ENCODE measurements around the gene PFKP.

PFKP gene

DNA sequence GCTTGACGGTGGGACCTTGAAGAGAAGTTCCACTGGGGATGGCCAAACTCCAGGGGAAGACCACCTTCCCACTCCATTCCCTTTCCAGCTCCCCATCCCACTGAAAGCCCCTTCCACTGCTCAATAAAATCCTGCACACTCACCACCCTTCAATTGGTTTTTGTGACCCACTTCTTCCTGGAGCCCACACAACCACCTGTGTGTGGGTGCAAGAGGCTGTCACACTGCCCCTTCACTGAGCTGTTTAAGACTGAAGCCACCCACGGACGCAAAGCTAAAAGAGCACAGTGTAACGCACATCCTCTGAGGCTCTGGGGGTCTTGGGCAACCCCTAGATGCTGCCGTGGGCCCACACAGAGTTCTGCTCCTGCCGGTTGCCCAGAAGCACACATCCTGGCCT lies 118.0 kb downstream of the PFKP start:
- no peak overlapping the region for H3K27ac ChIP-seq
- in situ Hi-C loops (cut with HindIII; ENCODE audit: low pct_ligation_motif_present, low sequenced_read_pairs), result no loop called here
- H3K4me3 ChIP-seq (ENCODE audit: low read depth, low read length), result no peak overlapping the region
- no peaks in the 10 kb centered on the region for H3K36me3 ChIP-seq (replicated peaks)
- no peak for DNase-seq
- H3K27me3 ChIP-seq (replicated peaks), result no peaks in the 10 kb centered on the region
- no peak for TF ChIP-seq CTCF (IDR thresholded peaks at IDR 0.05; ENCODE audit: low read depth, low read length, missing control alignments)

DNA sequence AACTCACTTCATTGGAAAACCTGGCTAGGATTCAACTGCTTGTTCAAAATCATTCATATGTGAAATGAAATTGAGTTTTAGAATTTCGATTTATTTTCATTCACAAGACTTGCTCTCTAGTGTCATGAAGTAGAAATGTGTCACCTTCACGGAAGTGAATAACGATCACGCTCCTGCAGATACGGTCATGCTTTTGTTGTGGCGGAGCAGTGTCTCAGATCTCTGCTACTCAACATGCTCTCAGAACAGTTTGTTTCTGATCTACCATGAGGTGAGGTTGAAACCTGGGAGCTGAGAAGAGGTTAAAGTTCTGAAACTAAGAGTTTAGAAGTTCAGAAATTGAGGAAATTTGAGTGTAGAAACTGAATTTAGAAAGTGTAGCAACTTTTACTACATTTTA lies 119.0 kb downstream of the PFKP start:
- H3K36me3 ChIP-seq (replicated peaks), result no peaks in the 10 kb centered on the region
- H3K27me3 ChIP-seq (replicated peaks), result no peaks in the 10 kb centered on the region
- H3K27ac ChIP-seq, result no peak overlapping the region
- no peak for TF ChIP-seq CTCF (IDR thresholded peaks at IDR 0.05; ENCODE audit: low read depth, low read length, missing control alignments)
- in situ Hi-C loops (cut with HindIII; ENCODE audit: low pct_ligation_motif_present, low sequenced_read_pairs), result no loop called here
- H3K4me3 ChIP-seq (ENCODE audit: low read depth, low read length), result no peak overlapping the region
- no peak for DNase-seq

Measured in brain microvascular endothelial cell (primary cell).